22Rv1 (cell line): ENCODE data around the gene KLRK1.

Source experiments
- H3K27ac ChIP-seq: fragments of 450-650 bp; 2 replicates; pipeline ENCODE4 v1.5.1; 2017
- ZFX ChIP-seq: fragments of 450-650 bp; IDR thresholded peaks from 2 replicates; pipeline ENCODE4 v1.6.1; 2017; ENCODE audit warnings: antibody characterized with exemption, borderline replicate concordance
- TF ChIP-seq, protein P1 (sequence below): fragments of 450-650 bp; IDR thresholded peaks from 2 replicates; pipeline ENCODE4 v1.5.1; 2017; ENCODE audit warnings: mild to moderate bottlenecking

Gene KLRK1

DNA sequence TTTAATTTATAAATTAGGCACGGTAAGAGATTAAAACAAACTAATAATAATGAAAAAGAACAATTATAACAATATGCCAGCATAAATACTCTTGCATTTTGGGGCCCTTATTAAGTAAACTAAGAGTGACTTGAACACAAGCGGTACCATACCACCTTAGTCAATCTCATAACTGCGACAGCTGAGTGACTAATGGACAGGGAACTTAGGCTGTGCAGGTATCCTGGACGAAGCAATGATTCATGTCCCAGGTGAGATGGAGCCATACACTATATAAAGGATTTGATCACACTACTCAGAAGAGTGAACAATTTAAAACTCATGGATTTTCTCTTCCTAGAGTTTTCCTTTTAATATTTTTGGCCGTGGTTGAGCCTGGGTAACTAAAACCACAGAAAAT is 15.5 kb upstream of the KLRK1 start:
- H3K27ac ChIP-seq = no peak overlapping the region
- TF ChIP-seq ZFX = no peak
- TF ChIP-seq, protein P1, sequence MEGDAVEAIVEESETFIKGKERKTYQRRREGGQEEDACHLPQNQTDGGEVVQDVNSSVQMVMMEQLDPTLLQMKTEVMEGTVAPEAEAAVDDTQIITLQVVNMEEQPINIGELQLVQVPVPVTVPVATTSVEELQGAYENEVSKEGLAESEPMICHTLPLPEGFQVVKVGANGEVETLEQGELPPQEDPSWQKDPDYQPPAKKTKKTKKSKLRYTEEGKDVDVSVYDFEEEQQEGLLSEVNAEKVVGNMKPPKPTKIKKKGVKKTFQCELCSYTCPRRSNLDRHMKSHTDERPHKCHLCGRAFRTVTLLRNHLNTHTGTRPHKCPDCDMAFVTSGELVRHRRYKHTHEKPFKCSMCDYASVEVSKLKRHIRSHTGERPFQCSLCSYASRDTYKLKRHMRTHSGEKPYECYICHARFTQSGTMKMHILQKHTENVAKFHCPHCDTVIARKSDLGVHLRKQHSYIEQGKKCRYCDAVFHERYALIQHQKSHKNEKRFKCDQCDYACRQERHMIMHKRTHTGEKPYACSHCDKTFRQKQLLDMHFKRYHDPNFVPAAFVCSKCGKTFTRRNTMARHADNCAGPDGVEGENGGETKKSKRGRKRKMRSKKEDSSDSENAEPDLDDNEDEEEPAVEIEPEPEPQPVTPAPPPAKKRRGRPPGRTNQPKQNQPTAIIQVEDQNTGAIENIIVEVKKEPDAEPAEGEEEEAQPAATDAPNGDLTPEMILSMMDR = no peak

DNA sequence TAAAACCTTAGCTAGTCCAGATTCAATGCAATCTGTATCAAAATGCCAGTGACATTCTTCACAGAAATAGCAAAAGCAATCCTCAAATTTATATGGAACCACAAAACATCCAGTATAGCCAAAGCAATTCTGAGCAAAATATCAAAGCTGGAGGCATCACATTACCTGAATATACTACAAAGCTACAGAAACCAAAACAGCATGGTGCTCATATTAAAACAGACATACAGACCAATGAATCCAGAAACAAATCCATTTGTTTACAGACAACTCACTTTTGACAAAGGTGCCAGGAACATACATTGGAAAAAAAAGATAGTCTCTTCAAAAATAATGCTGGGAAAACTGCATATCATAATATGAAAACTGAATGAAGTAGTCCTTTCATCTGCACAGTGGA is 15.0 kb upstream of the KLRK1 start:
- H3K27ac ChIP-seq = no peak overlapping the region
- TF ChIP-seq ZFX = no peak
- TF ChIP-seq, protein P1 = no peak

DNA sequence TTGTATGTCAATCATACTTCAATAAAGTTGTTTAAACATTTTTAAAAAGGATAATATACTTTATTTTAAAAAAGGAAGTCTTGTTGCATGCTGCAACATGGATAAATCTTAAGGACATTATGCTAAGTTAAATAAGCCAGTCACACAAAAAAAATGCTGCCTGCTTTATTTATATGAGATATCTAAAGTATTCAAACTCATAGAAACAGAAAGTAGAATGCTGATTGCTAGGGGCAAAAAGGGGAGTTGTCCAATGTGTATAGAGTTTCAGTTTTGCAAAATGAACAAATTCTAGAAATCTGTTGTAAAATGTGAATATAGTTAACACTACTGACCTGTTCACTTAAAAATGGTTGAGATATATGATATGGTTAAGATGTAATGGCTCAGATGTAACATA is 11.0 kb upstream of the KLRK1 start:
- no peak overlapping the region for H3K27ac ChIP-seq
- no peak for TF ChIP-seq ZFX
- TF ChIP-seq, protein P1 = no peak

DNA sequence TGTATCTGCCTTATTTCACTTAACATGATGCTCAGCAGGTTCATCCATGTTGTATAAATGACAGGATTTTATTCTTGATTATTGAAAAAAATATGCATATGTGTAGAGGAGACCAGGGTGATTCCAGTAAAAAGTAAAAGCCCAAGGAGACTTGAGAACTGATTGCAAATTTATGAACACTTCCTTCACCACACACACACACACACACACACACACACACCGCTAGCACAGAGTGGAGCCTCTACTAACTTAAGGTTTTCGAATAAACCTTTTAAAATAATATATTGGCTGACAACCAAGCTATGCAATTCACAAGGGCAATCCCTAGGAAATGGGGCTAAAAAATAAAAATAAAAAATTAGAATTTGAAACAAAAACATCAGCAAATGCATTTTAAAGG is 8.3 kb upstream of the KLRK1 start:
- H3K27ac ChIP-seq = no peak overlapping the region
- TF ChIP-seq, protein P1 = no peak
- TF ChIP-seq ZFX = no peak

DNA sequence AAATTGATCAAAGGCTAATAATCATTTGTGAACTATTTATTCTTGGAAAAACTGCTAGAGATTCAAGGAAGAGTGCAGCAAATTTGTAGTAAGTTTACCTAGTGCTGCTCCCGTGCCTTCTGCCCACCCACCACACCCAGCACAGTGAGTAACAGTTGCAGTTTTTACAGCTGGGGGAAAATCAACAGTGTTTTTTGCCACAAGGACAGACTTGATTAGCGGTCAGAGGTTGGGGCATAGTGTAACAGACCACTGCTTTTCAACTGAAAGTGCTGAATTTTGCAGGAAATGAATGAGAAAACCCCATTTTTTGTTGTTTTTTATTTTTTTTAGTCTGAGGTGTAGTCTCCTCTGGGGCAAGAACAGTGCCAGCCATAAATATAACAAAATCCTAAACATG is 7.5 kb upstream of the KLRK1 start:
- no peak overlapping the region; the same call in 1 of the 2 replicates for H3K27ac ChIP-seq
- TF ChIP-seq ZFX = no peak
- TF ChIP-seq, protein P1 = no peak

DNA sequence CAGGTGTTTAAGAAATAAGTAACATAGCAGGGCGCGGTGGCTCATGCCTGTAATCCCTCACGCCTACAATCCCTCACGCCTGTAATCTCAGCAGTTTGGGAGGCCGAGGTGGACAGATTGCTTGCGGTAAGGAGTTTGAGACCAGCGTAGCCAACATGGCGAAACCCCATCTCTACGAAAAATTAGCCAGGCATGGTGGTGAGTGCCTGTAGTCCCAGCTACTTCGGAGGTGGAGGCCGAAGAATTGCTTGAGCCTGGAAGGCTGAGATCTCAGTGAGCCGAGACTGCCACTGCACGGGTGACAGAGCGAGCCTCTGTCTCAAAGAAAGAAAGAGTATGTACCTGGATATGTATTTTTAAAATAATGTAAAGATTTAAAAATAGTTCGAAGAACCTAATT is 6.3 kb upstream of the KLRK1 start:
- H3K27ac ChIP-seq = peak overlapping the region; percentile 84

DNA sequence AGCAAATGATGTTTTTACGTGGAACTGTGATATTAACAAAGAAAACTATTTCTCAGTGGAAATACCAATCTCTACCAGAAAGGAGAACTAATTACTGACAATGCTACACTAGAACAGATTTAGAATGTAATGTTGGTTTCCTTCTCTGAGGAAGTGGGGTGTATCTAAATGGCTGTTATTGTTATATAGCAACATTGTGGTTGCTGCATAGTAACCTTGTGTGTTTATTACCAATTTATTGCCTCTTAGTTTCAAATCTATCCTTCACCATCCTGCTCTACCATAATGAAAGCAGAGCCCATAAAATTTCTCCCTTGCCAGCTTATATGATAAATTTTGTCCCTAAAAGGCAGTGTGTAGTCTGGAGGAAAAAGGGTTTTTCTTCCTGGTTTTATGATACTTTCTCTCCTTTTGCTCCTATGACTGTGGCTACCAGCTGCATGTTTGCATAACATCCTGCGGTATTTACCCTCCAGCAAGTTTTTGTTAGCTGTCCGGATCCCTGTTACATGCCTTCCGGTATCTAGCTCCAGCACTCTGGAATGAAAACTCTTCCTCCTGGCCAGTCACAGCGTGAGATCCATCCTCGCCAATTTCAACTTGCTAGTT is 5.7 kb upstream of the KLRK1 start:
- TF ChIP-seq ZFX = no peak
- TF ChIP-seq, protein P1 = no peak
- H3K27ac ChIP-seq = peak overlapping the region; percentile 84

DNA sequence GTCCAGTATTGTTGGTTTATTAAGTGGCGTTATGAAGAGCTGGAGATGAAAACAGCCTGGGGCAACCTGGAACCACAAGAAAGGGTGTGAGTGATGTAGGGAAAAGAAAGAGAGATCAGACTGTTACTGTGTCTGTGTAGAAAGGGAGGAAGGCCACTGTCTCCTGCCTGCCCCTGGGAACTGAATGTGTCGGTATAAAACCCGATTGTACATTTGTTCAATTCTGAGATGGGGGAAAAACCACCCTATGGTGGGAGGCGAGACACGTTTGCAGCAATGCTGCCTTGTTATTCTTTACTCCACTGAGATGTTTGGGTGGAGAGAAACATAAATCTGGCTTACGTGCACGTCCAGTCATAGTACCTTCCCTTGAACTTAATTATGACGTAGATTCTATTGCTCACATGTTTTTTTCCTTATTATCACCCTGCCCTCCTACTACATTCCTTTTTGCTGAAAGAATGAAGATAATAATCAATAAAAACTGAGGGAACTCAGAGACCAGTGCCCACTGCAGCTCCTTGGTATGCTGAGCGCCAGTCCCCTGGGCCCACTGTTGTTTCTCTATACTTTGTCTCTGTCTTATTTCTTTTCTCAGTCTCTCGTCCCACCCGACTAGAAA is 4.8 kb upstream of the KLRK1 start:
- peak overlapping the region; percentile 84 for H3K27ac ChIP-seq
